Activated CD8-positive, alpha-beta memory T cell treated with anti-CD3 and anti-CD28 coated beads for 1 hour (primary cell): Measurements from ENCODE around the gene PAX9.
"Not testable (repeated sequence)": the region's sequence is repeated elsewhere in the genome, so short reads cannot be mapped to it uniquely, and the experiment has no call there.

Source experiments
- DNase-seq, 2 donors: peaks; one replicate each; pipeline ENCODE4 v3.0.0-alpha.2; 2020; ENCODE audit warnings: low read depth in 1 of 2; ENCODE audit errors: extremely low read depth in 1 of 2

PAX9 gene

DNA sequence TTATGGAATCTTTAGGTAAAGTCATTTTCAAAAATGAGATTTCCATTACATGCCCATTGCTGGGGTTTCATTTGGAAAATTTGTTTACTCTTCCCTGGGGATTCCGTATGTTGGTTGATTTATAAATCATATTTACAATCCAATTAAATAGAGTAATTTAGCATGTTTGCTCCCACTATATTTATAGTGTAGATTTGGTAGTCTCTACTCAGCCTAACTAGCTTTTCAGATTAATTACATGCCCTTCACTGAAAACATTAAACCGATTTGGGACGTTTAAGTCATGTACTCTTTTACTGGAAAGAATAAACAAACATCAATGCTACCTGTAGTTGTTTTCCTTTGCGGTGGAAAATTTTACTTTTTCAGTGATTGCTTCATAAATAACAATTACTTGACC lies 10.4 kb downstream of the PAX9 start:
- no peak for DNase-seq

DNA sequence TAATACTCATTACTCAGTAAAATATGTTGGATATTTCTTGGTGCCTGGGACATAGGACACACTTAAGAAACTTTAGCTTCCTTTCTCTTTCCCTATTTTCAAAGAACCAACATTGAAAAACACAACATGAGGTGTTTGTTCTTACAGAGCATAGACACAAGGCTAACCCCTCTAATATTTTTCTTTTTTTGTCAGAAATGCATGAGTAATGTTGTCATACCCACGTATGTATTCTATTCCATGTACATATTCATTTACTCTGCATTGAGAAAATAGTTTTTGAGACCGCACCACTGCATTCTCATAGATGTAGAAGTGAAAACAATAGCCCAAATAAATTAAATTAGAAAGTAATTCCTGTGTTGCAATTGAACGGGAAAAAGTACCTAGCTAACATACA lies 13.0 kb downstream of the PAX9 start:
- DNase-seq: no peak

DNA sequence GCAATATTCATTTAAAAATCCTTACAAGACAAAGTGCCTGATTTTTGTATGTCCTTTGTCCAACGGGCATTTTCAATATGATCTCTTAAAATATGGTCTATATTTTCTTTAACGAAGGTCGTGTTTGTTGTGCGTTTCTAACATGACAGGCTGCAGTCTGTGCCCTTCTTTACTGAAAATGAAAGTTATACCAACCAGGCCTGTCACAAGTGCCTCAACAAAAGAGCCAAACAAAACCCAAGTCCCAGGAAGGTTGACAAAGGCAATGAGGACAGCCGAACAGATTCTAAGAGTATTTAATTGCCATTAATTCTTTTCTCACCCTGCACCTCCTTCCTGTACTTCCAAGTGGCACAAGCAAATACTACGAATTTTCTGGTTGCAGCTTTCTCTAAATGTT lies 13.9 kb downstream of the PAX9 start:
- DNase-seq: no peak

DNA sequence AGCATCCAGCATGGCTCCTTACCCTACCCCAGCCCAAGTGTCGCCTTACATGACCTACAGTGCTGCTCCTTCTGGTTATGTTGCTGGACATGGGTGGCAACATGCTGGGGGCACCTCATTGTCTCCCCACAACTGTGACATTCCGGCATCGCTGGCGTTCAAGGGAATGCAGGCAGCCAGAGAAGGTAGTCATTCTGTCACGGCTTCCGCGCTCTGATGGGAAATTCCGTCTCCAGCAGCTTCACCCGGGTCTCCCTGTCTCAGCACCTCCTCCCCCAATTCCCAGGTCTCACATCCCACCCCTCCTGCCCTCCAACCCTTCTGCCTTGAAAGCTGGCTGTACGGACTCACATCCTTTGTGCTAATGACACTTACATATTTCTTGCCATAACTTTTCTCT lies 14.6 kb downstream of the PAX9 start:
- DNase-seq: no peak

DNA sequence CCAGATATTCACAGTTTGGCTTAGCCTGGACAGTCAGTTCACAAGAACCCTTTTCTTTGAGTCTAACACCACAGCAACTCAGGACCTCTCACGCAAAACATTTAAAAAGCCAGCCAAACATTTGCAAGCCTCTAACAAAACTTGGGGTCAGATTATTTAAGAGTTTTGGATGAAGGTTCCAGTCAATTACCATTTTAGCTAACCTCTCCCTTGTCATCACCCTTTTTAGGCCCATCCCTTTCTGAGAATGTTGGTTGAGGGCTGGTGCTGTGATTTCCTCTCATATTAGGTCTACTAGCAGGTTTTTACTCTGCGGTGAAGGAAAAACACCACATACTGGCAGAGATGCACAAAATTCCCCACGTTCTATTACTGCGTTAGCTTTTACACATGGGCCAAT lies 20.7 kb downstream of the PAX9 start:
- DNase-seq: no peak

DNA sequence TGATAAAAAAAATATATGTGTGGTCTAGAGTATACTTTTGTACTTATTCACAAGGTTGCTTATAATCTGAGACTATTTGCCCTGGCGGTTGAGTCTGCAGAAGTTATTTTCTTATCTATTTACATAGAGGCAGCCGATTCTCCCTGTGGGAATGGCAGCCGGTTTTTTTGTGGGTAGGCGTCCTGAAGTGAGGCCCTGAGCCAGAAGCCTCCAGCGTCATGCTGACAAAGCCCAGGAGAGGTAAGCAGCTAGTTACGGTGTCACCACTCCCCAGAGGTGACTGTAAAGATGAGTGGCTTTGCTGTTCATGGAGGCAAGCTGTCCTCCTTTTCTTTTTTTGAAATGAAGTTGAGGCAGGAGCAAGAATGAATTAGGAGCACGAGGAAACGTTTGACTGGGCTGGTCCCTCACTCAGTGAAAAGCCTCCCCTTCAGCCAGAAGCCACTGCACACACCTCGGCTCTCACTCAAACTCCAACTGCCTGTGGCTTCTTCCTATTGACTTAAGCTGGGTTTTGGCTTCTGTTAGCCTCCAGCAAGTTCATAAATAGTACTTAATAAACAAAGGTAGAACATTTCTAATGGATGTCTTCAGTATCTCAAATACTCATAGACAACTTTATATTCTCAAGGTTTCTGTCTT lies 21.5 kb downstream of the PAX9 start:
- DNase-seq: no peak

DNA sequence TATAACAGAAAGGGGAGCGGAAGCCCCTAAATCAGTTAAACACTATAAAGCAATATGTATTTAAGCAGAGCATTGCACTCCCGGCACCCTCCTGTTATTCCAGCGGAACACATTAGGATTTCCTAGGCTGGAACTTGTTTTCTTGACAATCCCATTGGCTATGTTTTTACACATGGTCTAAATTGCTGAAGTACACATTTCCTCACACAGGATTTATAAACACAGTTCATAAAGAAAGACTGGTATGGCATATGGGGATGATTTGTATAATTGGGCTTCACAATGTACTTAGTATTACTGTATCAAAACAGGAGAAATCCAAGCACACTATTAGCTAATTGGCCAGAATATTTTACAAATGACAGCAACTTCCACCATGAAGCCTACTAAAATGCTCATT lies 23.3 kb downstream of the PAX9 start:
- no peak for DNase-seq

DNA sequence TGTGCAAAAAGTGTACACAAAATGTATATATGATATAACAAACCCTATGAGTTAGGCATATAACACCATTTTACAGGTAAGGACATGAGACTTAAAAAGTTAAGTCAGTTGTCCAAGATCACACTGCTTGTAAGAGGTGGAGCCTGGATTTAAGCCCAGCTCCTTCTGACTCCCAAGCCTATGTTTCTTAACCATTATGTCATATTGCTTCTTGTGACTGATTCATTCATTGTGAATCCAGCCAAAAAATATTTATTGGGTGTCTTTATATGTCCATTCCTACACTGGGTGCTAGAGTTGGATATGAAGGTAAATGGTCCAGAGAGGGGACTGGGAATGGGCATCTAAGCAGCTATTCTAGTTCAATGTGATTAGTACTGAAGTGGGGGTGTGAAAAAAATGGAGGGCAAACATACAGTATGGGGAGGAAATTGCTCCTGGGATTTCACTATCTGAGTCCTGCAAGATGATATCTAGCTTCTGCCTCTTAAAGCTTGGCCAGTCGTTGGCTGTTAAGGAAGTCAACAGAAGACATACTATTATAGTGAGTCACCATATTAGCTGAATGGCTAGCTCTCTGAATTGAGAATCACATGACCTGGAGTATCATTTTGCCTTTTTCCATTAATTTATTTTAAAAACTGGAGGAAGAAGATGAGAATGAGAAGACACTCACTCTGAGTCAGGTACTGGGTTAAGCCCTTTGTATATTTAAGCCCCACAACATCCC lies 28.8 kb downstream of the PAX9 start:
- DNase-seq: no peak

DNA sequence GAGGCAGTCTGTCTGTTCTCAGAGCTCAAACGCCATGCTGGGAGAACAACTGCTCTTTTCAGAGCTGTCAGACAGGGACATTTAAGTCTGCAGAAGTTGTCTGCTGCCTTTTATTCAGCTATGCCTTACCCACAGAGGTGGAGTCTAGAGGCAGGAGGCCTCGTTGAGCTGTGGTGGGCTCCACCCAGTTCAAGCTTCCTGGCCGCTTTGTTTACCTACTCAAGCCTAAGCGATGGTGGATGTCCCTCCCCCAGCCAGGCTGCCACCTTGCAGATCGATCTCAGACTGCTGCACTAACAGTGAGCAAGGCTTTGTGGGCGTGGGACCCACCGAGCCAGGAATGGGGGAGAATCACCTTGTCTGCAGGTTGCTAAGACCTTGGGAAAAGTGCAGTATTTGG lies 37.8 kb downstream of the PAX9 start:
- DNase-seq: not testable (repeated sequence)

DNA sequence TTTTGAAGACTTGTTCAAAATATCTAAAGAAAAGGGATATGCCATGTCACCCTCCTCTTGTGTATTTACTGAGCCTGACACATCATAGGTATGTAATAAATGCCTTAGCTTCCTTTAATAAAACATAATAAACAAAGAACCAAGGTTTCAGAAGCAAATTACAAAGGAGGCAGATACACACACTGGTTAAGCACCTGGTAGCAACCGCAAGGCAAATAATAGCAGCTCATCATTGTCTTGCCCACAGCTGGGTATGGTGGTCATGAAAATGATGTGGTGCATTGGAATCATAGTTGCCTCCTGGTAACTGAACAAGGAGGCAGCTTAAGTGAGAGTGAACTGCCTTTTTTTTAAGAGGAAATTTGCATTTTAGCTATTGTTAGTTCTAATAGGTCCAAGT lies 39.0 kb downstream of the PAX9 start:
- DNase-seq: no peak

DNA sequence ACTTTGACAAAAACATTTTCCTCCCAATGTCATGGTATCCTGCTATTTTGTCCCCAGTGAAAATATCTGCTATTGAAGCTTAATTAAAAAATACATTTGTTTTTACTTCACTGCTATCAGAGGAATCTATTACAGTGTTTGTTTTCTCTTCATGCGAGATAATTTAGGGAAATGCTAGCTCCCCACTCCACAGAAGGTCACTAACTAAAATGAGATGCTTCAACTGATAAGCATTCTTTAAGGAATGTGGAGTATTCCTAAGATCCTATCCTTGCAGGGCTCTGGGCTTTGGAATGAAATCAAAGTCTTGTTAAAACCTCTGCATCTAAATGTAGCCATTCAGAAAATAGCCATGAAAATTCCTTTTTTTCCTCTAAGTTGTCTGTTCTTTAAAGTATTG lies 39.5 kb downstream of the PAX9 start:
- DNase-seq: no peak

DNA sequence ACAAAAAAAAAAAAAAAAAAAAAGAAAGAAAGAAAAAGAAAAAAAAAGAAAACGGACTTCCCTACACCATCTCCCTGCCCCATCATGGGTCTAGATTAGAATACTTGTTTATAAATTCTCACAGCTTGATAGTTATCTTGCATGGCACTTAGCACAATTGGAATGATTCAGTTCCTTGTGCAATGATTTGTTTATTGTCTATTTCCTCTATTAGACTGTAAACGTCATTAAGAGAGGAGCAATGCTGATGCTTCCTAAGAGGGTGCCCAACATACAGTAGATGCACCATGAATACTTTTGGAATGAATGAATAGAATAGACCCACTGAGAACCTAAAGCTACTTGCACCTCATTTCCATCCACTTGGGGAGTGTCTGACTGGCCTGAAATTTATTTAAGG lies 40.8 kb downstream of the PAX9 start:
- DNase-seq: no peak

DNA sequence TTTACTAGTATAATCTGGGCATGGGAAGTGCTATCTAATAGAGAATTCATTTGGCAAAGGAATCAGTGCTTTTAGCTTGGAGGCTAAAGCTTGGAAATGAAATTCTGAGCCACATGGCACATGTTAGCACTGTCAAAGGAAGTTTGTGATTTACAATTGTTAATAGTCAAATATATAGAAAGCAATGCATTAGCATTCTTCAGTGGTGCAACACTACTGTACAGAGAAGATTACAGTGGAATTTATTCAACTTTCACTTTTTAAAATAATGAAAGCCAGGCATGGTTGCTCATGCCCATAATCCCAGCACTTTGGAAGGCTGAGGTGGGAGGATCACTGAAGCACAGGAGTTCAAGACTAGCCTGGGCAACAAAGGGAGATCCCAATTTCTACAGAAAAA lies 45.9 kb downstream of the PAX9 start:
- DNase-seq: no peak

DNA sequence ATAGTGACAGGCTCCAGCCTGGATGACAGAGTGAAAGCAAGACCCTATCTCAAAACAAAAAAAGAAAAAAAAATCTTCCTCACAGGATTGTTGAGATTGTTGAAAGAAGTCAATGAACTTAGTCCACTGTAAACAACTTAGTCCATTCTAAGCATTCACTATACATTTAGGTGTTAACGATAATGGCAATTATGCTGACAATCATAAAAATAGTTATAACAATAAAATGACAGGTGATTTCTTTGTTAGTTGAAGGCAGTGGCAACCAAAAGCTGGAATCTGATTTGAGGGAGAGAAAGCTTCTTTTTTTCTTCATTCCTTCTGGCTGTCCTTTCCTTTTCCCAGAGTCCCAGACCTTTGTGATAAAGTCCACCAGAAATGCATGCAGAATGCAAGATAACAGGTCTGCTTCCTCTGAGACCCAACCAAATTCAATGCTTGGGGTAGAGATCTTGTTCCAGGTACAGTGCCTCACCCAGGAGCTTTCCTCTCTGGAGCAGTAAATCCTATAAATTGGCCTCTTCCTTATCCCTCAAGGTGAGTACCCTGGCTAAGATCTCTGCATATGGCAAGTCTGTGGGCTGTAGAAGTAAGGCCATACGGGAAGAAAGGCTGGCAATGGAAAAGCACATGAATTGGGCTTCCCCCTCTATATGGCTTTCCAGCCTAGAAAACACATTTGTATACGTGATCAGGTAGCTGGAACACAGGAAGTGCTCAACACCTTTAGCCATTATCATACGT lies 52.5 kb downstream of the PAX9 start:
- DNase-seq: no peak

DNA sequence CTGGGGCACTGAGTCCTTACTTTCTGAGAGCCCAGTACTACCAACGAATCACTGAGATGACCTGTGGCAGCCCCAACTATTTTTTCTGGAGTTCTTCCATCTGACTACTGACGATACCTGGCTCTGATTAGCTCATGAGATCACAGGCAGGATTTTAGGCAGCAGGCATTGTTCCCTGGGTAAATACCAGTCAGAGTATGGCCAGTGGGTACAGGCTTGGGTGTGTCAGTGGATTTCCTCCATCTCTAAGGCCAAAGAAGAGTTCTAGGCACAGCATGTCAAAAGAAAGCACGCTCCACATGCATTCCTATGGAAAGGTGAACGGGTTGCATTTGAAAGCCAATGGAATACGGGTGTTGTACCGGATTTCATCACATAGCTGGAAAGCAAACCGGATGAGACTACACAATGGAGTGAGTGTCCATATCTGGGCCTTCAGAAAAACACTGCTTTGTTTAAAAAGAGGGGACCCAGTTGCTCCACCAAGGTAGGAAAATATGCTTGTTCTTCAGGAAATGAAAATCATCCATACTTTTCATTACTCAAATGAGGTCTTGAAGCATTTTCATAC lies 55.0 kb downstream of the PAX9 start:
- no peak for DNase-seq

DNA sequence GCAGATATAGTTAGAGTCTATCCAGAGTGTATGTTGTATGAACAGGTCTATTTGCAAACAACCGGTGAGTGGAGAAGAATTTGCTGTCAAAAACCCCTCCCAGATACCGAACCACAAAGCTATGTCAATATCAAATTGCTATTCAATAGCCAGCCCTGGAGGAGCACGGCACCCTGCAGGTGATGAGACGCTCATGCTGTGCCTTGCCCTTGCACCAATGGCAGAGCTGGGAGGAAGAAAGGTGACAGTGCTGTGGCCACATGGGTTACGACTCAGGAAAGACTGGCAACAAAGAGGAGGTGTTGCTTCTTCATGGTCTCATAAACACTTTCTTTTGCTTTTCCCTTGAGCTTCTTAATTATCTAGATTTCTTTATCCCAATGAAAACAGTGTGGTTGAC lies 55.7 kb downstream of the PAX9 start:
- DNase-seq: no peak

DNA sequence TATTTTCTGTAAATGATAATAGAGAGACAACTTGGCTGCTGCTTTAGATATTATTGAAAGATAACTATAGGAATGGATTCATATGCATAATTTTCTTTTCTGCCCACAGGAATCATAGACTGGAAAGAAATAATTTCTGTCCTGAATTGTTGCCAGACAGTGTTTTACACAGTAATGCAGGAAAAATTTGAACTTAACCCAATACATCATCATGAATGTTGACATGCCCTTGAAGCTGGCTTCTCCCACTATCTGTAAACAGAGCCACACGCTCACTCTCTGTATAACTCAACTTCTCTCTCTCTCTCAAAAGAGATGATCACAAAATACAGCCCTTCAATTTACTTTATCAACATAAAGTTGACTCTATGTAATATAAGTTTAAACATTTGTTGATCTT lies 56.6 kb downstream of the PAX9 start:
- DNase-seq: no peak

DNA sequence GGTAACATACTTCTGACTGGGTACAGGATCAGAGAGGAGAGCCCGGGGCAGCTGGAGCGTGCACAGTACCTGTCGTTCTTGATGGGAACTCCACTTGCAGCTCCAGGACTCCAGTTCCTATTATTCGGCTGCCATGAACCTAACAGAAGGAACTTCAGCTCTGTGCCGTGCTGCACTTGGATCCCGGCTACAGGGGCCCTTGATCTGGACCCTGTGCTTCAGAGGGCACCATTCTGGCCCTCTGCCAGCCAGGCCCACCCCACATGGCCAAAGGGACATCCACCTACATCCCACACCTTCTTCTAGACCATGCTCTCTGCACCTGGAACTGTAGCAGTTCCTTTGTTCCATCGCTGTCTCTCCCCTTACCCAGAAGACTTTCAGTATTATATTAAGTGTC lies 58.2 kb downstream of the PAX9 start:
- no peak for DNase-seq

DNA sequence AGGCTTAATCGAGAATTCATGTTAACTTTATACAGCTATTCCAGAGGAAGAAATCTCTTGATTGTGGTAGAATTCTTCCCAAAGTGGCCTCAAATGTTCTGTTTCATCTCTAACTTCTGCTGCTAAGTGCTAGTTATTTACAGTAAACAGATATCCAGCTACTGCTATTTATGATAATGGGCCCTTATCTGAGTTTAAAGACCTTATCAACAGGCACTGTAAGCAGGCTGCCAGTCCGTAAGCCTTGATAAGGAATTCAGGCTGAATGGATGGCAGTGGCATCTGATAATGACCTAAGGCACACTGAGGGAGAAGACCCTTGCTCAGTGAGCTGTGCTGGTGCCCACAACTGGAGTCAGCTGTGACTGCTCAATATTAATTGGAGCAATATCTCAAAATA lies 59.0 kb downstream of the PAX9 start:
- no peak for DNase-seq

DNA sequence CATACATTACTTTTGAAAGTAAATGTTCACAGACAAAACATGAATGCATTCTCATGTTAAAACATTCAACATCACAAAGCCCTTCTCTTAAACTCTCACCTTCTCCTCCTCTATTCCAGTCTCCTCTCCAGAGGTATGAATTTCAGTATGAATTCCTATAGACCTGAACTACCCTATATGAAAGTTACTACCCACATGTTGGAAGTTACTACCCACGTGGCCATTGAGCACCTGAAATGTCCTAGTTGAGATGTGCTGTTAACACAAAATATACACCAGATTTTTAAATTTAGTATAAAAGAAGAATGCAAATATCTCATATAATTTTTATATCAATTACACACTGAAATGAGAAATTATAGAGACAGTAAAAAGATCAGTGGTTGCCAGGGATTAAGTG lies 60.2 kb downstream of the PAX9 start:
- DNase-seq: no peak

DNA sequence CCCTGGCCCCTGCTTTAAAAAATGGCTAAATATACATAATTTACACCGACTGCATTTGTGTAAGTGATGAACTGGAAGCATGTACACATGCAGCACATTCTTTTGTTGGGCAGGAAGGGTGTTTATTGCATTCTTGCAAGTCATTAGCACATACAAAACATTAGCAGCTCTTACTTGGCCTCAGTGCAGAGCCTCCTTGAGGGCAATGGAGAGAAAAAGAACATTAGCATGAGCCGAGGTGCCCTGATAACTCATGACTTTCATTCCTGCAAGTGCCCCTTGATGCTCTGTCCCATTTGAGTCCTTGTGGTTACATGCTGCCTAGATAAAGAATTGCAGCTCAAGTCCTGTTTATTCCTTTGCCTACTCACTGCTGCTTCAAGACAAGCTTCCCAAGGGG lies 61.9 kb downstream of the PAX9 start:
- no peak for DNase-seq

DNA sequence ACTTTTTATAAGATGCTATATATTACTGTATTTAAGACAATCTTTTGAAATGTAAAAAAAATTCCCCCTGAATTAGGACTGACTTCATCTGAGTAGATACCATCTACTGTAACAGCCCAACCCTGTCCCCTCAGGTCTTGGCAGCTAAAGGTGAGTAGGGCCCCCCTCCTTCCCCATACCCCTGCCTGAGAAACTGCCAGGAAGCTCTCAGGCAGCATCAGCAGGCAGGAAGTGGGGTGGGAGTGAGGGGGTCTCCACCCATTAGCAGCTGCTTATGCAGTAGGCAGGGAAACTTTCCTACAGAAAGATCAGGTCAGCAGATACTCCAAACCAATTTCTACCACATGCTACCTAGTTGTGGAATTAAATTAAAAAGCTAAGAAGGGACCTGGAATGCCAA lies 62.5 kb downstream of the PAX9 start:
- no peak for DNase-seq
